ENCODE data around the gene FERMT1.
"Not testable (repeated sequence)": the region's sequence is repeated elsewhere in the genome, so short reads cannot be mapped to it uniquely, and the experiment has no call there.

Gene FERMT1

GRCh38 chr20:6116758-6117157 lies 6.1 kb downstream of the FERMT1 start:
- no peak for DNase-seq (ENCODE audit: low read depth)

GRCh38 chr20:6115221-6115895 lies 7.5 kb downstream of the FERMT1 start:
- no peak for DNase-seq (ENCODE audit: low read depth)

- DNase-seq (ENCODE audit: low read depth) = no peak
Measured at GRCh38 chr20:6114696-6115095, 8.1 kb downstream of the FERMT1 start.

GRCh38 chr20:6113951-6114350 lies 8.9 kb downstream of the FERMT1 start:
- DNase-seq (ENCODE audit: low read depth) = no peak

- DNase-seq (ENCODE audit: low read depth) = not testable (repeated sequence)
Measured at GRCh38 chr20:6112965-6113364, 9.9 kb downstream of the FERMT1 start.

- no peak for DNase-seq (ENCODE audit: low read depth)
Measured at GRCh38 chr20:6108330-6108729, 14.5 kb downstream of the FERMT1 start.

- no peak for DNase-seq (ENCODE audit: low read depth)
Measured at GRCh38 chr20:6104493-6105188, 18.2 kb downstream of the FERMT1 start.

GRCh38 chr20:6103301-6103700 lies 19.5 kb downstream of the FERMT1 start:
- DNase-seq (ENCODE audit: low read depth) = no peak

- DNase-seq (ENCODE audit: low read depth) = no peak
Measured at GRCh38 chr20:6101346-6101745, 21.5 kb downstream of the FERMT1 start.

GRCh38 chr20:6100246-6100645 lies 22.6 kb downstream of the FERMT1 start:
- no peak for DNase-seq (ENCODE audit: low read depth)

- no peak for DNase-seq (ENCODE audit: low read depth)
Measured at GRCh38 chr20:6099819-6100218, 23.0 kb downstream of the FERMT1 start.

- DNase-seq (ENCODE audit: low read depth) = no peak
Measured at GRCh38 chr20:6095409-6095808, 27.4 kb downstream of the FERMT1 start.

- DNase-seq (ENCODE audit: low read depth) = no peak
Measured at GRCh38 chr20:6094565-6094964, 28.3 kb downstream of the FERMT1 start.

- DNase-seq (ENCODE audit: low read depth) = no peak
Measured at GRCh38 chr20:6094063-6094462, 28.8 kb downstream of the FERMT1 start.

GRCh38 chr20:6091661-6092060 lies 31.2 kb downstream of the FERMT1 start:
- DNase-seq (ENCODE audit: low read depth) = no peak

- DNase-seq (ENCODE audit: low read depth) = no peak
Measured at GRCh38 chr20:6086868-6087267, 36.0 kb downstream of the FERMT1 start.

- DNase-seq (ENCODE audit: low read depth) = no peak
Measured at GRCh38 chr20:6083926-6084325, 38.9 kb downstream of the FERMT1 start.

- peak; percentile 37 for DNase-seq (ENCODE audit: low read depth)
Measured at GRCh38 chr20:6081236-6081635, 41.6 kb downstream of the FERMT1 start.

GRCh38 chr20:6079016-6079415 lies 43.8 kb downstream of the FERMT1 start:
- no peak for DNase-seq (ENCODE audit: low read depth)

- no peak for DNase-seq (ENCODE audit: low read depth)
Measured at GRCh38 chr20:6075428-6076219, 47.2 kb downstream of the FERMT1 start.

GRCh38 chr20:6074784-6075183 lies 48.0 kb downstream of the FERMT1 start:
- no peak for DNase-seq (ENCODE audit: low read depth)

- peak; percentile 42 for DNase-seq (ENCODE audit: low read depth)
Measured at GRCh38 chr20:6074145-6074561, 48.7 kb downstream of the FERMT1 start.

Measured in ELR (cell line).